ENCODE measurements around the gene ZSCAN21. TPM values are rescaled to one million over a fixed set of nuclear protein-coding genes. Genes with fewer than 3 reads are reported as not detected.

The ZSCAN21 gene
- total RNA-seq, 2 experiments from 2014 or later, result 5.6 to 7.5 TPM

DNA sequence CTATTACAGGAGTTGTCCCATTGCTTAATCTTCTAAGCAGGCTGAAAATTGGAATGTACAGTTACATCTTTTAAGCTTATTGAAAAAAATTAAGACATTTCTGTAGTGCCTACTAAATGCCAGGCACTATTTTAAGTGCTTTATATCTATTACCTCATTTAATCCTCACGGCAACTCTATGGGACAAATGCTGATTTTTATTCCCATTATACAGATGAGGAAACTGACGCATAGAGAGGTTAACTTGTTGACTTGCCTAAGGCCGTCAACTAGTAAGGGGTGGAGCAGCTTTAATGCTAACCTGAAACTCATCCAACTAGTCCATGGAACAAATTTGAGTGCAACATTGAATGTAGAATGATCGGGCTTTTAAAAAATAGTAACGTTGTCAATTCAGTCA is 31.7 kb upstream of the ZSCAN21 start:
- Histone ChIP-seq H3K79me2 (ENCODE audit: insufficient read depth, low read depth, low read length) (peaks cover 30% of the 10 kb centered on the region), H3K36me3 (ENCODE audit: insufficient read depth, low read length) (peaks cover 11% of the 10 kb centered on the region; the same call in 1 of the 2 replicates), H3K4me3 (ENCODE audit: low read depth, low read length, poor library complexity, severe bottlenecking) (no peak overlapping the region), H3K27ac (ENCODE audit: low read depth, low read length, poor library complexity, severe bottlenecking) (no peak overlapping the region), H3K9me3 (ENCODE audit: low read length) (no peaks in the 10 kb centered on the region), H3K4me2 (ENCODE audit: low read length) (peak overlapping the region; percentile 6; the same call in 1 of the 2 replicates), H4K20me1 (ENCODE audit: insufficient read depth, low read length) (peaks cover 14% of the 10 kb centered on the region; the same call in 1 of the 2 replicates), H3K9me2 (ENCODE audit: insufficient read depth, low read length) (no peaks in the 10 kb centered on the region), H3K4me1 (ENCODE audit: insufficient read depth, low read length, poor library complexity, severe bottlenecking) (peaks cover 20% of the 10 kb centered on the region), H2AFZ (ENCODE audit: low read length) (no peak overlapping the region)
- BruUV-seq (replicated peaks), result no TSS peak
- CTCF ChIA-PET (ENCODE audit: unreplicated experiment), result no interaction called here
- no peak for DNase-seq (ENCODE audit: low spot score)
- TF ChIP-seq CTCF (conservative IDR thresholded peaks at IDR 0.05; ENCODE audit: low read length) (no peak), EZH2phosphoT487 (IDR thresholded peaks at IDR 0.05; ENCODE audit: borderline replicate concordance, low read depth, low read length) (no peak)
- POLR2A ChIA-PET, result interaction anchor here (0.8 to 1.4 kb wide), 2 partner anchors 12 to 99 kb away, joined by 3 read pairs; no protein-coding TSS in a partner anchor
- intact Hi-C loops (cut with micrococcal nuclease; ENCODE audit: unreplicated experiment), result no loop called here

GRCh38 chr7:100019908-100020307 is 29.7 kb upstream of the ZSCAN21 start:
- peaks cover 30% of the 10 kb centered on the region for H3K36me3 ChIP-seq (ENCODE audit: insufficient read depth, low read length)
- H3K9me3 ChIP-seq (ENCODE audit: low read length), result no peaks in the 10 kb centered on the region
- no peak for DNase-seq (ENCODE audit: low spot score)
- TF ChIP-seq CTCF (conservative IDR thresholded peaks at IDR 0.05; ENCODE audit: low read length) (no peak), EZH2phosphoT487 (IDR thresholded peaks at IDR 0.05; ENCODE audit: borderline replicate concordance, low read depth, low read length) (no peak)
- H3K79me2 ChIP-seq (ENCODE audit: insufficient read depth, low read depth, low read length), result peaks cover 30% of the 10 kb centered on the region
- ChIA-PET CTCF (ENCODE audit: unreplicated experiment) (no interaction called here), POLR2A (interaction anchor here (1.1 to 1.3 kb wide), 3 partner anchors 30 to 43 kb away, joined by 3 to 5 read pairs (median 5); partner anchors contain the start of gene ZSCAN21)
- peaks cover 12% of the 10 kb centered on the region for H3K4me1 ChIP-seq (ENCODE audit: insufficient read depth, low read length, poor library complexity, severe bottlenecking)
- no peak overlapping the region for H3K4me2 ChIP-seq (ENCODE audit: low read length)
- peaks cover 14% of the 10 kb centered on the region; the same call in 1 of the 2 replicates for H4K20me1 ChIP-seq (ENCODE audit: insufficient read depth, low read length)
- H3K4me3 ChIP-seq (ENCODE audit: low read depth, low read length, poor library complexity, severe bottlenecking), result no peak overlapping the region
- no peaks in the 10 kb centered on the region for H3K9me2 ChIP-seq (ENCODE audit: insufficient read depth, low read length)
- intact Hi-C loops (cut with micrococcal nuclease; ENCODE audit: unreplicated experiment), result no loop called here
- no peak overlapping the region for H2AFZ ChIP-seq (ENCODE audit: low read length)
- H3K27ac ChIP-seq (ENCODE audit: low read depth, low read length, poor library complexity, severe bottlenecking), result no peak overlapping the region
- no TSS peak for BruUV-seq (replicated peaks)

- intact Hi-C loops (cut with micrococcal nuclease; ENCODE audit: unreplicated experiment), result no loop called here
- Histone ChIP-seq H2AFZ (ENCODE audit: low read length) (no peak overlapping the region), H3K36me3 (ENCODE audit: insufficient read depth, low read length) (peaks cover 44% of the 10 kb centered on the region), H3K9me3 (ENCODE audit: low read length) (no peaks in the 10 kb centered on the region), H4K20me1 (ENCODE audit: insufficient read depth, low read length) (peaks cover 11% of the 10 kb centered on the region; the same call in 1 of the 2 replicates), H3K27ac (ENCODE audit: low read depth, low read length, poor library complexity, severe bottlenecking) (no peak overlapping the region), H3K9me2 (ENCODE audit: insufficient read depth, low read length) (no peaks in the 10 kb centered on the region), H3K4me3 (ENCODE audit: low read depth, low read length, poor library complexity, severe bottlenecking) (no peak overlapping the region), H3K4me2 (ENCODE audit: low read length) (no peak overlapping the region), H3K79me2 (ENCODE audit: insufficient read depth, low read depth, low read length) (peaks cover 23% of the 10 kb centered on the region), H3K4me1 (ENCODE audit: insufficient read depth, low read length, poor library complexity, severe bottlenecking) (peaks cover 7% of the 10 kb centered on the region)
- BruUV-seq (replicated peaks), result no TSS peak
- ChIA-PET CTCF (ENCODE audit: unreplicated experiment) (no interaction called here), POLR2A (interaction anchor here (0.7 to 1.3 kb wide), 4 partner anchors 14 to 361 kb away, joined by 4 to 5 read pairs (median 4); partner anchors contain the start of gene ZSCAN21)
- TF ChIP-seq EZH2phosphoT487 (IDR thresholded peaks at IDR 0.05; ENCODE audit: borderline replicate concordance, low read depth, low read length), result no peak
- TF ChIP-seq CTCF (conservative IDR thresholded peaks at IDR 0.05; ENCODE audit: low read length), result no peak
- DNase-seq (ENCODE audit: low spot score), result no peak
These were observed 28.3 kb upstream of the ZSCAN21 start for GRCh38 chr7:100021297-100021696.
